Stimulated activated CD4-positive, alpha-beta T cell treated with anti-CD3 and anti-CD28 coated beads, Interleukin-2, amount 100 ng/mL, for 48 hours (primary cell): ENCODE results near the gene SCN9A.
A peak's percentile ranks its signal among the peaks of the same experiment; 100 is the strongest.
"Not testable (repeated sequence)": the region's sequence is repeated elsewhere in the genome, so short reads cannot be mapped to it uniquely, and the experiment has no call there.

Experiments used
- DNase-seq, 2 donors: peaks; one replicate each; pipeline ENCODE4 v3.0.0-alpha.2; 2020

SCN9A gene

DNA sequence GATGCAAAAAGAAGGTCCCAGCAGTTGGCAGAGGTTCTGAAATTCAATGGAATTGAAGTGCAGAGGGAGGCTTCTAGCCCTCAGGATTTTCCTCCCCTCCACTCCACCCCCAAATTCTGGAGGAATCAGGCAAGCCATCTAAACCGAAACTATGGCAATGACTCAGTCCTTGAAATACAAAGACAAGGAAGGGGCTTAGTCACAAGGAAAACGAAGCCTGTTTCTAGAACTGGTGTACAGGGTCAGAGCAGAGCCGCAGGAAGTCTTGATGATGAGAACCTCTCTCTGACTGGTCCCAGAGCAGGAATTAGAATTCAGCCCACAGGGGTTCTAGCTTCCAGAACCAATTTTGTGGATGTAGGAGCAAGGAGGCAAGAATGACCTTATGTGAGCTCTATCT is 136.2 kb downstream of the SCN9A start:
- no peak for DNase-seq

DNA sequence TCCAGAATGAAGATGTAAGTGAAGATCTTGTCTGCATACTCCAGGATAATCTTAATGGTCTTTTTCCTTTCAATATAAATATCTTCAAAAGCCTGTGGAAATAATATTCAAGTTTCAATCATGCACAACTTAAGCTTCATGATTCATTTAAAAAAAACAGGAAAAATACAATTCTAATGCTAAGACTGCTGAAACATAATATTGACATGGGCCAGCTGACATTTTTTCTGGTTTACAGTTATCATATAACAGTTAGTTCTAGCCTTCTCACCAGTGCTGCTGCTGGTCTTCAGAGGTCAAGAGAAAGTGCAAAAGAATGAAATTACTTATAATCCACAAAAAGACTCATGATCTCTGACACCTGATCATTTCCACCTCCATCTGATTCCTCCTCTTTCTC is 137.6 kb downstream of the SCN9A start:
- DNase-seq, result no peak

DNA sequence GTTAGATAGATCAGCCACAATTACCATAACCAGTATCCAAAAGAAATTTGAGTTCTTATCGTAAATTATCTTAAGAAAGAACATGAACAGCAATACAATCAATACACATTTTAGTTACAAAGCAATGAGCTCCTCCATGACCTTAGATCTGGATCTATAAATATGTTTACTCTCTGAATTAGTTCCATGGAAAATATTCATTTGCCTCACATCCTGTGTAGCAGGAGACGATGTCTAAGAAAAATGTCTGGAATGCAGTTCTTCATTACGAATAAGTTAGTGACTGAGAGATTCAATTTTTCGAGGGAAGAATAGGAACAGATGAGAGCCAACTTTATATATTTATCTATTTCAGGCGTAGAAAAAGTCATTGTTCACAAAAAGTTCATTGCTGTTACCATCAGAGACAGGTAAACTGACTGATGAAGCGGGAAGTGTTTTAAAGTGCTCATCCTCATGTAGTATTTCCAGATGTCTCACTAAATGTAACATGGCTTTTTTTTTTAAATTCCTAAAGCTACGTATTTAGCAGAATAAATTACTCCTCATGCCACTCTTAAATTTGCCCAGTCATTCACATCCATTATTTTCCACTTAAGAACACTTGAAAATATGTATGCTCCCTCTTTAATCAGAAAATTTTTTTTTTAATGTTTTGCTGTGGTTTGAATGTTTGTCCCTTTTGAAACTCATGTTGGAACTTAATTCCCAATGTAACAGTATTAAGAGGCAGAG is 141.5 kb downstream of the SCN9A start:
- DNase-seq, result no peak

DNA sequence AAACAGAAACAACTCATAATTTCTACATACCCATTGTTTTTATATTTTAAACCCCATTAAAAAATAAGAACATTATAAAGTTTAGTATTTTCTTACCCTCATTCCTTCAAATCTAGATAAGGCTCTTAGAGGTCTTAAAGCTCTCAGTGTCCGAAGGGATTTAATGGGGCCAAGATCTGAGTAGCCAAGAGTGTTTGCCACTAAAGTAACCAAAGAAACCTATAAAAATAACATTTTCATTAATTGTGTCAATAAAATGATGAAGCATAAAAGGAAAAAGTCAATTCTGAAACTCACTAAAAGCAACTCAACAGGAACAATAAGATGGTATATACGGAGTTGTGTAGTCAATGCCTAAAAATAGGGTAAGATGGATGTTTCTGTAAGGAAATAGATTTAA is 142.5 kb downstream of the SCN9A start:
- DNase-seq, result no peak

DNA sequence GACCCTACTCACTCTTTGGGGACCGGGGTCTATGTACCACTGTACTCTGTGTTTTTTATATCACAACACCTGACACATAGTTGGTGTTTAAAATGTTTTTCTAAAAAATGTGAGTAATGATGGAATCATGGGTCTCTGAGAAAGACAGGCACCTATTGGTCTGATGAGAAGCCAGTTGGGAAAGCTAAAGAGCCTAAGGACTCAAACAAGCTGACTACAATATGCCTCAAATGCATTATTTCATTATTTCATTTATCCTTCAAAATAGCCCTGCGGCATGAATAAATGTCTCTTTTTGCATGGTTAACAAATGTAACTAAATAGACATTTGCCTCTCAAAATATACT is 145.0 kb downstream of the SCN9A start:
- no peak for DNase-seq

DNA sequence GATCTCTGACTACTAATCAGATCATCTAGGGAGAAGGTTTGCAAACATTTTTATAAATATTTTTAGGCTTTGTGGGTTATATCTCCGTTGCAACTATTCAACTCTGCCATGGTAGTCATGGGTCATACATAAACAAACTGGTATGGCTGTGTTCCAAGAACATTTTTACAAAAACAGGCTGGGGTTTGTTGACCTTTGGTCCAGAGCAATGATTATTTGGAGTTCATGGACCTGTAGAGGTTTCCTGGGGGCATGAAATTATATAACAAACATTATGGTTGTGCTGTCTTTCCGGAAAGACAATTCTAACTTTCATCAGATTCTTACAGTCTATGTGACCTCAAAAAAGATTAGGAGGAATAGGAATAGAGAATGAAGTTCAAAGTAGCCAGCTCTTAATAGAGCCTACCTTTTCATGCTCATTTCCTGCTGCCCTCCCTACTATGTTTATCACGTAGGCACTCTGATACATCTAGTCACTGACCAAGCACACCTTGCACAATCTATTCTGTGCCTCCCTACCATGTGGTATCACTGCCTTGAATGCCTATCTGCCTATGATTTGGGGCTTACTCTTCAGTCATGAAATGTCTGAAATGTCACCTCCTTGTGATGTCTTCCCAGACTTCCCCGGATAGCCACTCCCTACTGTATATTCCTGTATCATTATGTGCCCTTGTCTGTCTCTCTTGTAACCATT is 145.6 kb downstream of the SCN9A start:
- DNase-seq, result no peak

DNA sequence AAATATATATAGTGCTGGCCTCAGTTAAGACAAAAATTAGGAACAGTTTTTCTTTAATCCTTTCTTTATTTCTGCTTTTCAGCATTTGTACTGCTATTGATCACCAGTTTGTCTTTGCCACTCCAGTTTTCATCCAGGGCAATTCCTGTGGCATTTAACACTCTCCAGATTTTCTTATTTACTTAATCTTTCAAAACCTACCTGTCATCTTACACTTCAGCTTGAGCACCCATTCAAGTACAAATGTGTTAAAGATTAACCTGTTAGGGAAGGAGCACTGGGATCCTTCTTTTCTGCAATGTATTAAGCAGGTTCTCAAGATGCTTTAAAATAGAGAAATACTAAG is 146.1 kb downstream of the SCN9A start:
- no peak for DNase-seq

DNA sequence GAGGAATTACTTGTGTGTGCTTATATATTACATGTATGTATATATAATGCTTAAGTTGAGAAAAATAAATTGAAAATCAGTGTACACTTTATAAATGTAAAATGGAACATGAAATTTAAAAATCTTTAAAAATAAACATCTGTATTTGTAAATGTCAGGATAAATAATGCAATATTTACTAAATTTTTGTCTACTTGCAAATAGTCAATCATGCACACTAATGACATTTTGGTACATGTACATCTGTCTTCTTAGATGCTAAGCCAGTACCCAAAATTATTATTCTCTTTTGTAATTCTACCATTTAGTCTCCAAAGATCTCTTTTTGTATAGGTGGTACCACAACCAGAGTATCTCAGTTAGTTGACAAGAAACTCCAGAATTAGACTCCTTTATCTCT is 151.5 kb downstream of the SCN9A start:
- DNase-seq, result no peak

DNA sequence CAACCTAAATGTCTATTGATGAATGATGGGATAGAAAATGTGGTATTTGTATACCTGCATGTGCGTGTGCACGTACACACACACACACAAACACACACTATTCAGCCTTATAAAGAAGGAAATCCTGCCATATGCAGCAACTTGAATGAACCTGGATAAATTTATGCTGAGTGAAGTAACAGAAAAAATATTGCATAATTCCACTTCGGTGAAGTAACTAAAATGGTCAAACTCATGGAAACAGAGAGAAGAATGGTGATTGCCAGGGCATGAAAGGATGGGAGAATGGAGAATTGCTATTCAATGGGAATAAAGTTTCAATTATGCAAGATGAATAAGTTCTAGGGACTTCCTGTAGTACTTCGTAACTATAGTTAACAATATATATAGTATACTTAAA is 152.4 kb downstream of the SCN9A start:
- no peak for DNase-seq

DNA sequence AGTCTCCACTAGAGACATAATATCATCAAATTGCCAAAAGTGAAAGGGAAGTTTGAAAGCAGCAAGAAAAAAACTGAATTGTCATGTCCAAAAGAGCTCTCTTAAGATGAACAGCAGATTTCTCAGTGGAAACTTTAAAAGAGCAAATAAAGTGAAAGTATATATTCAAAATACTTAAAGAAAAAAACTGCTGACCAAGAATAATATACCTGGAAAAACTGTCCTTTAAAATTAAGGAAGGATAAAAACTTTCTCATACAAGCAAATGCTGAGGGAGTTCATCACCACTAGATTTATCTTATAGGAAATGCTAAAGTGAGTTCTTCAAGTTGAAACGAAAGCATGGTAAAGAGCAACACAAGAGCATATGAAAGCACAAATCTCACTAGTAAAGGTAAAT is 164.7 kb downstream of the SCN9A start:
- no peak for DNase-seq

DNA sequence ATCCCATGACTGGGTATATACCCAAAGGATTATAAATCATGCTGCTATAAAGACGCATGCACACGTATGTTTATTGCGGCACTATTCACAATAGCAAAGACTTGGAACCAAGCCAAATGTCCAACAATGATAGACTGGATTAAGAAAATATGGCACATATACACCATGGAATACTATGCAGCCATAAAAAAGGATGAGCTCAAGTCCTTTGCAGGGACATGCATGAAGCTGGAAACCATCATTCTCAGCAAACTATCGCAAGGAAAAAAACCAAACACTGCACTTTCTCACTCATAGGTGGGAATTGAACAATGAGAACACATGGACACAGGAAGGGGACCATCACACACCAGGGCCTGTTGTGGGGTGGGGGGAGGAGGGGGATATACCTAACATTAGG is 165.8 kb downstream of the SCN9A start:
- DNase-seq, result not testable (repeated sequence)

DNA sequence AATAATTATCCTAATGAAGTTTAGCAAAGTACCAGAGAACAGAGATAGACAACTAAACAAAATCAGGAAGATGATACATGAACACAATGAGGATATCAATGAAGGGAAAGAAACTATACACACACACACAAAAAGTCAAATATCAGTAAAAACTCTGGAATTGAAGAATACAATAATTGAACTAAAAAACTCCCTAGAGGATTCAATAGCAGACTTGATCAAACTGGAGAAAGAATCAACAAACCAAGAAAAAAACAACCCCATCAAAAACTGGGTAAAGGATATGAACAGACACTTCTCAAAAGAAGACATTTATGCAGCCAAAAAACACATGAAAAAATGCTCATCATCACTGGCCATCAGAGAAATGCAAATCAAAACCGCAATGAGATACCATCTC is 166.4 kb downstream of the SCN9A start:
- not testable (repeated sequence) for DNase-seq

DNA sequence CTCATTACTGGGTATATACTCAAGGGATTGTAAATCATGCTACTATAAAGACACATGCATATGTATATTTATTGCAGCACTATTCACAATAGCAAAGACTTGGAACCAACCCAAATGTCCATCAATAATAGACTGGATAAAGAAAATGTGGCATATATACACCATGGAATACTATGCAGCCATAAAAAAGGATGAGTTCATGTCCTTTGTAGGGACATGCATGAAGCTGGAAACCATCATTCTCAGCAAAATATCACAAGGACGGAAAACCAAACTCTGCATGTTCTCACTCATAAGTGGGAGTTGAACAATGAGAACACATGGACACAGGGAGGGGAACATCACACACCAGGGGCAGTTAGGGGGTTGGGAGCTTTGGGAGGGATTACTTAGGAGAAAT is 169.6 kb downstream of the SCN9A start:
- not testable (repeated sequence) for DNase-seq

DNA sequence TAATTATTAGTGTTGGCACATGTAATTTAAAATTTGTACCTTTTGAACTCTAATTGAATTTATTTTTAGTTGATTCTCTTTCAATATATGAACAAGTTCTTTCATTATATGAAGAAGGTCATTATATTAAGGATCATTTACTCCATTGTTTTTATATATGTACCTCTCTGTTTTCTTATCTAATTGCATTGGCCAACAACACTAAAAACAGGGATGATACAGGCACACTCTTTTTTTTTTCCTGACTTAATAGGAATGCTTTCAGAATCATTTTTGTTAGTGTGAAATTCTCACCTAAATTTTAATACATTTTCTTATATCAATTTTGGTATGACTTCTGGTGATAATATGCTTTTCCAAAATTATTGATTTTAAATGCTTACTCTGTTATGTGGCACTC is 173.0 kb downstream of the SCN9A start:
- no peak for DNase-seq

DNA sequence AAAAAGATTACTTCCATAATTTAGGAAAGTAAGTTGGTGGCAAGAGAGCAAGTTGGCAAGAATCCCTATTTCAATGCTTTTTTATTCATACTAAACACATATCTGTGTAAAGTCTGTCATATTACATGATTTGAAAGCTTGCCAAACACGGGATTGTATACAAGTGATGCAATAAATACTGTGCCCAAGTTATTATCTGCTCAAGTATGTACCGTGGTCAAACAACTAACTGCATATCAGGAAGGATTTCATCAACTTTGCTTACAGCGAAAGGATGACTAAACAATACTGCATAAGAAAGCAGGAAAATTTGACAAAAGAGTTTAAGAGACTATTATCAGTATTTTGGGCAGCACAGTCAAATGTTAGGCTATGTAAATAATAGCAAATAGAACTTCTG is 178.3 kb downstream of the SCN9A start:
- DNase-seq, result no peak

DNA sequence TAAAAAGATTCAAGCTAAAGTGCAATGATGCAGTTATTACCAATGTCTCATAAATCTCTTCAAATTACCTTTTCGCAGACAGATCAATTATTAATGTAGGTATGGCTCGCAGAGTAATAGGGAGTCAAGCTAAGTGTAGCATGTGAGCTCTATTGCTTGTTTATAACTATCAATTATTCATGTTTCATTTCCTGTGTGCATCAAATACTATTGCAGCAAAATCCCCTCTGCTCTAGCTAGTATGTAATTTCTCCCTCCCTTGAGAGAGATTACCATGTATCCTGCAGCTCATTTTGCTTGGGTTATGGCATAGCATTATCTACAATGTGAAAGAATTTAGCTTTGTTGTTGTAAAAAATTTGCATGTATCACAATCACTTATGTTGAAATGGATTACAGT is 182.3 kb downstream of the SCN9A start:
- DNase-seq, result no peak

DNA sequence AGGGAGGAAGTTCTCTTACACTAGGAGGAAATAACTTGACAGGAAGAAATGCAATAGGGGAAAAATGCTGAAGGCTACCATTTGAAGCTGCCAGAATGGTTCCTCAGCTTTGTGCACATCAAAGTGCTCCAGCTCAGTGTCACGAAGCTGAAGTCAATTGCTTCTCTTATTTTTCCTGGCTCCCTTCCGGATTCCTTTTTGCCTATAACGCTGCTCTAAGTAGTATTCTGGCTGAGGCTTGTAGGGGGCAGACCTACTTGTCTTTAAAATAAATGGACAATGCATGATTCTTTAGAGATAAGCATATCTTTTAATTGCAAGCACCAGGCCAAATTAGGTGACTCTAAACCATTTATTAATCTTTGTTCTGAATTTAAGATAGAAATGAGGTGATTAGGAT is 187.7 kb downstream of the SCN9A start:
- no peak for DNase-seq

DNA sequence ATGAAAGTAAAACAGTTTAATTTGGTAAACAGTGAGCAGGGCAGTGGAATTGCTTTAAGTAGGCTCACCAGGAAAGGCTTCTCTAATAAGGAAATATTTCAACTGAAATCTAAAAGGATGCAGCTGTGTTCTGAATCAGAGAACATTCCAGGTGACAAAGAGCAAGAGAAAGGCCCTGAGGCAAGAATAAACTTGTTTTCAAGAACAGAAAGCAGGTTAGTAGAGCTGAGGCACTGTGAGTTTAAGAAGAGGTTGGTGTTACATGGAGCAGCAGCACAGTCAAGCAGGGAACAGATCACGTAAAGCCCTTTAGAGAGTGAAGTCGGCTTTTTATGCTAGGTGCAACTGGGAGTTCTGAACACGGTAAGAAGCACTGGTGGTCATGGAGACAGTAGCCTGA is 191.0 kb downstream of the SCN9A start:
- no peak for DNase-seq

DNA sequence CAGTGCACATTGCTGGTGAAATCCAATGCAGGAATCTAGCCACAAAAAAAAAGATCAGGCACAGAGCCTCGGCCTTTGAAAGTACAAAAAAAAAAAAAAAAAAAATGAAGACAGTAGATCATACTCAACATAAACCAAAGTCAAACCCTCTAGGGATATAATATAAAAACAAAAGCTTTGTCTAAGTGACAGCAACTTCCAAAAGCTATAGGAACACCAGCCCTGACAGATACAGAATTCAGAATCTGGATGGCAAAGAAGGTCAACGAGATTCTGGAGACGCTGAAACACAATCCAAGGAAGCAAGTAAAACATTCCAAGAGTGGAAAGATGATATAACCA is 194.0 kb downstream of the SCN9A start:
- DNase-seq, result no peak

DNA sequence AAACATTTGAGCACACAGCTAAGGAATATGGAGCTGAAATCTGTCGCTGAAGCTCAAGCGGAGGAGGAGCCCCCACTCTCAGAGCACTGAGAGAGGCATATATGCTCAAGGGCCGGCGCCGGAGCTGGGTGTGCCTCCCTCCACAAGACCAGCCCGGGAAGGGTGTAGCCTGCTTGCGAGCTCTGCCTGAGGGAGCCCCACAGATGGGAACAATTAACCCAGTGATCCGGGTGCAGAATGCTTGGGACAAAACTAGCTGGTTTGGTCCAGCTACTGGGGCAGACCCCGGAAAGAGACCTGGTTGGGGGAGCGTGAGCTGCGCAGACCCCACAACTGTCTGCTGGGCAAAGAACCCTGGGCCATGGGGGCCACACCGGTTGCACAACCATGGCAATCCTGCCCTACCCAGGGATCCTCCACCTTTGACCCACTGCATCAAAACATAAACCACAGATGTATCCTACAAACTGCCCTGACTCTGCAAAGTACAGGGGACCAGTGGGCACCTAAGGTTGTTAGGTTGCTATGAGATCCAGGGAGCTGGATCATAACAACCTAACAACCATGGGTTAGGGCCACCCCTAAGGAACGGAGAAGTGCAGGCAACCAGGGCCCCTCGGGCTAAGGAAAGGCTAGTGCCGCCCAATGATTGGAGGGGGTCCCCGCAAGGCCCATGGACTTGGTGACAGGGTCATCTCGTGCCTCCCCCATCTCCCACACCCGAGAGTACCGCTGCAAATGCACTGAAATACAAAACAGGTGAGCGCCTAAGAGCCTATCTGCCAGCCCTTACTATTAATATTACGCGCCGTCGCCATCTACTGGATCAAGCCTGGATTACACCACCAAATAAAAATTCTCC is 194.6 kb downstream of the SCN9A start:
- DNase-seq, result peak; percentile 10 to 22

DNA sequence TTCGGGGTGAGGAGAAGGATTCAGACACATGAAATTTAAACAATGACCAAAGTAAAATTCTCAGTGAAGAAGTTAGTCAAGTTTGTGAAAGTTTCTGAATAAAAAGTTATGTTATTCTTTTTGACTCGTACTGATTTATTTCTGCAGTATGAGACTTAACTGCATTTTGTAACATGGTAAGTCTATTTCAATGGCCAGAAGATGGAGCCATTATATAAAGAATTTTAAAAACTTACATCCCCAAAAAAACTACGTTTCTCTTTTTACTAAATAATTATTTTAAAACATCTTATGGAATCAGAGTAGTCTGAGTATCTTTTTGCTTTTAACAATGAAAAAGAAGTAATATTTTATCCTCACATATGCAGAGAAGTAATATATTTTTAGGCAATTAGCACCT is 196.5 kb downstream of the SCN9A start:
- no peak for DNase-seq

DNA sequence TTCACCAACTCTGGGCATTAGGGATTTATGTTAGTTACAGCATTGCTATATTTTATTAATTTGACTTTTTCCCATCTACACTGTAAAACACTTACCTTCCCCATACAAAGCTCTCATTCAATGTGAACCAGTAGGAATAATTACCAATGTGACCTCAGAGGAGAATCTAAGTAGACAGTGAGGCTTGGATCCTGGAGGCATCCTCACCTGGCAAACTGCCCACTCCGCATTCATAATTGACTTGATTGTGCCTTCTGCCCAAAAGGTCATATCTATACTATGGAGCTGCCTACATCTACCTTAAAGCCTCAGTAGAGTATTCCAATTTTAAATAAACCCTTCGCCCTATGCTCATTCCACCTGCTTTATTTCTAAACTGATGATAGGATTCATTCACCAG is 202.5 kb downstream of the SCN9A start:
- no peak for DNase-seq

DNA sequence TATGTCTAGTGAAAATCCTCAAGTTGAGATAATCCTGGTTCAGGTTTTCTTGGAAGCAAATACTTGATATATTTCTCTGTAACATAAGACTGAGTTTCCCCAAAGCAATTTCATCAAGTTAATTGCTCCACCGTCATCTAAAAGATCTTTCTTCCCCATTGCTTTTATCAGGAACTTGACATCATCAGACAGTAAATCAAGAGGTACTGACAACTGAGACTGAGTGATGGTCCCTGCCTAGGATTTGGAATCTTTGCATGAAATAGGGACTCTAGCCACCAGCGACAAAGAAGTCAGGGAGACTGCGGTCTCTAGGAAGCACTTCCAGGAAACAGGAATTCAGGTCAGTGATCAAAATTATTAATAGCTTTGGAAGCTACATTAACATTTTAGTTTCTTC is 204.5 kb downstream of the SCN9A start:
- DNase-seq, result no peak

DNA sequence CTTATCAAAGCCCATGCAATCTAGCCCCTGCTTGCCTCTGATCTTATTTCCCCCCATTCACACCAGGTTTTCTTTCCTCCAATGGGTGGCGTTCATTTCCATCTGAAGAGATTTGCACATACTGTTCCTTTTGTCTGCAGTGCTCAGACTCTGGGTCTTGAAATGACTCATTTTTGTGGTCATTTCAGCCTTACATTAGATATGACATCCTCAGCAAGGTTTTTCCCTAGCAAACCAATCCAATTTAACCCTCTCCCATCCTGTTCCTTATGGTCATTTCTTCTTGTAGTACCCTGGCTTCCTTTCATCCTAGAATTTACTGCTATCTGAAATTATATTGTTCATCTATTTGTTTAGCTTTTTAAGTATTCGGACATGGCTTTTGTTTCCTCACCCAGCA is 205.4 kb downstream of the SCN9A start:
- DNase-seq, result no peak
